Measurements from ENCODE around the gene SPDYE6. TPM values are rescaled to one million over a fixed set of nuclear protein-coding genes. Genes with fewer than 3 reads are reported as not detected.
"Not testable (repeated sequence)": the region's sequence is repeated elsewhere in the genome, so short reads cannot be mapped to it uniquely, and the experiment has no call there.

SPDYE6 gene
- polyA plus RNA-seq, 1 donor: 4.3 TPM

DNA sequence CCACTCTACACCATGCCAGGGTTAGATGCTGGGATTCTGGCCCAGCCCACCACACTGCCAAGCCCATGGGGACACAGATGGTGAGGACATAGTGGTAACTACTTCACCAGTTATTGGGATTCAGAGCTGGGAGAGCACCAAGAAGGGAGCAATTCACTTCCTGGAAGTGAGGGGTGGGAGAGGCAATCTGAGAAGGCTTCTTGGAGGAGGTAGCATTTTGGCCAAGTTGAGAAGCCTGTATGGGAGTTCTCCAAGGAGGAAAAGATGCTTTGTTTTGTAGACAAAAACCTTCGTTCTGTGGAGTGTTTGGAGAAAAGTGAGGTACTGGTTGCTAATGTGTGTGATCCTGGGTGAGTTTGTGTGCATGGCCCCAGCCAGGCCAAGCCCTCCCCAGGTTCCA lies 36.1 kb upstream of the SPDYE6 start:
- WGBS (ENCODE audit: insufficient coverage, low lambda C conversion rate): no CpG with 5 or more reads among the region's 1 CpG
- Histone ChIP-seq H3K9me3 (ENCODE audit: control insufficient read depth, low read depth, low read length) (no peaks in the 10 kb centered on the region), H3K27me3 (ENCODE audit: control insufficient read depth, insufficient read depth, low read length) (no peaks in the 10 kb centered on the region), H3K27ac (ENCODE audit: low read length) (no peak overlapping the region), H3K4me3 (ENCODE audit: low read length) (no peak overlapping the region), H3K36me3 (ENCODE audit: control insufficient read depth, insufficient read depth, low read length) (peaks cover 20% of the 10 kb centered on the region), H3K4me1 (ENCODE audit: control insufficient read depth, insufficient read depth, low read length) (peaks cover 8% of the 10 kb centered on the region)
- DNase-seq: no peak

- Histone ChIP-seq H3K27me3 (ENCODE audit: control insufficient read depth, insufficient read depth, low read length) (no peaks in the 10 kb centered on the region), H3K4me1 (ENCODE audit: control insufficient read depth, insufficient read depth, low read length) (peaks cover 3% of the 10 kb centered on the region), H3K4me3 (ENCODE audit: low read length) (no peak overlapping the region), H3K36me3 (ENCODE audit: control insufficient read depth, insufficient read depth, low read length) (peaks cover 28% of the 10 kb centered on the region), H3K9me3 (ENCODE audit: control insufficient read depth, low read depth, low read length) (no peaks in the 10 kb centered on the region), H3K27ac (ENCODE audit: low read length) (no peak overlapping the region)
- DNase-seq: peak; percentile 52 to 71
- no CpG with 5 or more reads among the region's 12 CpGs for WGBS (ENCODE audit: insufficient coverage, low lambda C conversion rate)
These were observed 34.6 kb upstream of the SPDYE6 start for GRCh38 chr7:102390697-102391484.

- 70% methylated on average over 2 of the region's 3 CpGs for WGBS (ENCODE audit: insufficient coverage, low lambda C conversion rate)
- Histone ChIP-seq H3K27ac (ENCODE audit: low read length) (no peak overlapping the region), H3K4me3 (ENCODE audit: low read length) (no peak overlapping the region), H3K4me1 (ENCODE audit: control insufficient read depth, insufficient read depth, low read length) (no peaks in the 10 kb centered on the region), H3K9me3 (ENCODE audit: control insufficient read depth, low read depth, low read length) (no peaks in the 10 kb centered on the region), H3K27me3 (ENCODE audit: control insufficient read depth, insufficient read depth, low read length) (no peaks in the 10 kb centered on the region), H3K36me3 (ENCODE audit: control insufficient read depth, insufficient read depth, low read length) (peaks cover 28% of the 10 kb centered on the region)
- no peak for DNase-seq
These were observed 33.6 kb upstream of the SPDYE6 start for GRCh38 chr7:102389810-102390209.

GRCh38 chr7:102387064-102387463 lies 30.8 kb upstream of the SPDYE6 start:
- Histone ChIP-seq H3K36me3 (ENCODE audit: control insufficient read depth, insufficient read depth, low read length) (peaks cover 26% of the 10 kb centered on the region), H3K9me3 (ENCODE audit: control insufficient read depth, low read depth, low read length) (no peaks in the 10 kb centered on the region), H3K4me3 (ENCODE audit: low read length) (no peak overlapping the region), H3K27me3 (ENCODE audit: control insufficient read depth, insufficient read depth, low read length) (no peaks in the 10 kb centered on the region), H3K27ac (ENCODE audit: low read length) (no peak overlapping the region), H3K4me1 (ENCODE audit: control insufficient read depth, insufficient read depth, low read length) (no peaks in the 10 kb centered on the region)
- no CpG with 5 or more reads among the region's 6 CpGs for WGBS (ENCODE audit: insufficient coverage, low lambda C conversion rate)
- DNase-seq: no peak

DNA sequence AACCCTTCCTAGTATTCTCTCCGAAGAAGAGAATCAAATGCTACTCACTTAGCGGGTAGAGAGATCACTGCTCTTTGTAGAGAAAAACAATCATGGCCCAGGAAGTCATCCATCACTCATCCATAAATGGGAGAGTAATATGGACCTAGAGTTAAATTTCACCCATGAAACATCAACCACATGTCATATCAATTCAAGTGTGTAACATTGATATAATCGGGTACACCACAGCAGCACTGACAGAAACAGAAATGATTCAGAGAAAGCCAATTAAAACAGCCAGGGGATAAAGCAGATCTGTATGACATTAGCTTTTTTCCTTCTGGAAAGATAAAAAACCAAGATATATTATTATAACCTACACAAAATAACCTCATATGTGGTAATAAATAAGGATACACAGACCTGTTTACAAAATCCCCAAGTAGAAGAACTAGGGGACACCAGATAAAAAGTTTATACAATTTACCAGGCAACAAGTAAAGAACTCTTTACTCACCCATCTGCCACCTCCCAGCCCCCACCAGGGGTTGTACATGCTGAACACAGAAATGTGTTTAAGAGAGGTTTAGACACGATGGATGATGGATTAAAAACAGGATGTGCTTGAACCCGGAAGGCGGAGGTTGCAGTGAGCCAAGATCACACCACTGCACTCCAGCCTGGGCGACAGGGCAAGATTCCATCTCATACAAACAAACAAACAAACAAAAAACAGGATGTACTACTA lies 25.6 kb upstream of the SPDYE6 start:
- not testable (repeated sequence) for H3K9me3 ChIP-seq (ENCODE audit: control insufficient read depth, low read depth, low read length); DNase-seq; H3K27me3 ChIP-seq (ENCODE audit: control insufficient read depth, insufficient read depth, low read length); H3K4me3 ChIP-seq (ENCODE audit: low read length); H3K27ac ChIP-seq (ENCODE audit: low read length); H3K4me1 ChIP-seq (ENCODE audit: control insufficient read depth, insufficient read depth, low read length)
- 83% methylated on average over 1 of the region's 7 CpGs for WGBS (ENCODE audit: insufficient coverage, low lambda C conversion rate)
- peaks cover 34% of the 10 kb centered on the region for H3K36me3 ChIP-seq (ENCODE audit: control insufficient read depth, insufficient read depth, low read length)

DNA sequence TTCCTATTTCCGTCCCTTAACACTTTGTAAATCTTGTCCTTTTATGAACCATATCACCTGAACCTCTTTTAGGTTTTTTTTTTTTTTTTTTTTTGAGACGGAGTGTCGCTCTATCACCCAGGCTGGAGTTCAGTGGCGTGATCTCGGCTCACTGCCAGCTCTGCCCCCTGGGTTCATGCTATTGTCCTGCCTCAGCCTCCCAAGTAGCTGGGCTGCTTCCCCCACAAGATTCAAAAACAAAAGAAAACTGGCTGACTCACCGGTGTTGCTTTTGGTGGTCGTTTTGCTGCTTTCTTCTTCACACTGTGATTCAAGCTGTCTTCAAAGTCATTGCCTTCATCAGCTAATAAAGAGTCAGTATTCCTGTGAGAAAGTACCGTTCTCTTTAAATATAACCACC lies 24.6 kb upstream of the SPDYE6 start:
- H3K36me3 ChIP-seq (ENCODE audit: control insufficient read depth, insufficient read depth, low read length): peaks cover 30% of the 10 kb centered on the region
- not testable (repeated sequence) for H3K4me1 ChIP-seq (ENCODE audit: control insufficient read depth, insufficient read depth, low read length); H3K27me3 ChIP-seq (ENCODE audit: control insufficient read depth, insufficient read depth, low read length); H3K9me3 ChIP-seq (ENCODE audit: control insufficient read depth, low read depth, low read length); DNase-seq; H3K4me3 ChIP-seq (ENCODE audit: low read length); H3K27ac ChIP-seq (ENCODE audit: low read length)
- WGBS (ENCODE audit: insufficient coverage, low lambda C conversion rate): 100% methylated on average over 1 of the region's 8 CpGs

- WGBS (ENCODE audit: insufficient coverage, low lambda C conversion rate): 100% methylated on average over 1 of the region's 6 CpGs
- Histone ChIP-seq H3K36me3 (ENCODE audit: control insufficient read depth, insufficient read depth, low read length) (peaks cover 23% of the 10 kb centered on the region), H3K27ac (ENCODE audit: low read length) (no peak overlapping the region), H3K4me1 (ENCODE audit: control insufficient read depth, insufficient read depth, low read length) (no peaks in the 10 kb centered on the region), H3K9me3 (ENCODE audit: control insufficient read depth, low read depth, low read length) (no peaks in the 10 kb centered on the region), H3K4me3 (ENCODE audit: low read length) (no peak overlapping the region), H3K27me3 (ENCODE audit: control insufficient read depth, insufficient read depth, low read length) (no peaks in the 10 kb centered on the region)
- no peak for DNase-seq
These were observed 20.8 kb upstream of the SPDYE6 start for GRCh38 chr7:102376964-102377466.

- DNase-seq; H3K9me3 ChIP-seq (ENCODE audit: control insufficient read depth, low read depth, low read length); H3K4me1 ChIP-seq (ENCODE audit: control insufficient read depth, insufficient read depth, low read length); H3K4me3 ChIP-seq (ENCODE audit: low read length); H3K36me3 ChIP-seq (ENCODE audit: control insufficient read depth, insufficient read depth, low read length); H3K27ac ChIP-seq (ENCODE audit: low read length); H3K27me3 ChIP-seq (ENCODE audit: control insufficient read depth, insufficient read depth, low read length): not testable (repeated sequence)
- WGBS (ENCODE audit: insufficient coverage, low lambda C conversion rate): no CpG with 5 or more reads among the region's 2 CpGs
These were observed 16.6 kb upstream of the SPDYE6 start for GRCh38 chr7:102372796-102373195.

DNA sequence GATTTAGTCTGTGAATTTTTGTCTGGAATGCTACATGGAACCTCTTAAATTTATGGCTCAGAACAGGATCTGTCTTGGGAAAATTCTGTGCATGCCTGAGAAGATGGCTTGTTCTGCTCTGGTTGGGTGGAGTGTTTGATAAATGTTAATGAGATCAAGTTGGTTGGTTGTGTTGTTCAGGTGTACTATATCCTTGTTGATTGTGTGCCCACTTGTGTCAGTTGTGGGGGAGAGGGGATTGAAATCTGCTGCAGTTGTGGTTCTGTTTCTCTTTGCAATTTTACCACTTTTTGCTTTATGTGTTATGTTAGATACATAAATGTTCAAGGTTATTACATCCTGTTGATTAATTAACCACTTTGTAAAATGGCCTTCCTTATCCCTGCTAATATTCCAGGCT lies 13.8 kb upstream of the SPDYE6 start:
- H3K27me3 ChIP-seq (ENCODE audit: control insufficient read depth, insufficient read depth, low read length); H3K36me3 ChIP-seq (ENCODE audit: control insufficient read depth, insufficient read depth, low read length); H3K4me3 ChIP-seq (ENCODE audit: low read length); DNase-seq; H3K4me1 ChIP-seq (ENCODE audit: control insufficient read depth, insufficient read depth, low read length); H3K9me3 ChIP-seq (ENCODE audit: control insufficient read depth, low read depth, low read length); H3K27ac ChIP-seq (ENCODE audit: low read length): not testable (repeated sequence)

DNA sequence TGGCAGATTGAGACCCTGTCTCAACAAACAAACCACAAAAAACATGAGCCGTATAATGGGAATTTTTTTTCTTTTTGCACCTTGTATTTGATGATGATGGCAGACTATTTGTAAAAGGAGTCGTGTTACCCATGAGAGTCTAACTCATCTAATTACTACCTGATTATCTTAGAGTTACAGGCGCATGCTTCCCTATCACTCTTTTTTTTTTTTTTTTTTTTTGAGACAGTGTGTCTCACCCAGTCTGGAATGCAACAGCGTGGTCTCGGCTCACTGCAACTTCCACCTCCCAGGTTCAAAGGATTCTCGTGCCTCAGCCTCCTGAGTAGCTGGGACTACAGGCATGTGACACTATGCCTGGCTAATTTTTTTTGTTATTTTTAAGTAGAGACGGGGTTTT lies 9.1 kb upstream of the SPDYE6 start:
- WGBS (ENCODE audit: insufficient coverage, low lambda C conversion rate): no CpG with 5 or more reads among the region's 7 CpGs
- not testable (repeated sequence) for DNase-seq; H3K4me3 ChIP-seq (ENCODE audit: low read length); H3K27me3 ChIP-seq (ENCODE audit: control insufficient read depth, insufficient read depth, low read length); H3K27ac ChIP-seq (ENCODE audit: low read length); H3K36me3 ChIP-seq (ENCODE audit: control insufficient read depth, insufficient read depth, low read length); H3K4me1 ChIP-seq (ENCODE audit: control insufficient read depth, insufficient read depth, low read length); H3K9me3 ChIP-seq (ENCODE audit: control insufficient read depth, low read depth, low read length)
